ENCODE results near the gene COG6. TPM values are rescaled to one million over a fixed set of nuclear protein-coding genes. Genes with fewer than 3 reads are reported as not detected.

Gene COG6
- total RNA-seq (10 to 100 TPM; 47.8 to 50.7 TPM), polyA plus RNA-seq (ENCODE audit: insufficient read depth, low read depth, low replicate concordance) (32.0 TPM)
- long read RNA-seq, donor 1, partial matches to known transcripts: 0 of 3 reads
- long read RNA-seq, donor 1, other reads (novel, unspliced or antisense): 0 of 3 reads
- long read RNA-seq, donor 2, partial matches to known transcripts: 0 of 4 reads
- long read RNA-seq, donor 2, other reads (novel, unspliced or antisense): 0 of 4 reads

- H3K27me3 ChIP-seq: no peaks in the 10 kb centered on the region
- TF ChIP-seq CTCF (IDR thresholded peaks at IDR 0.05) (peak in 1 of 3 experiments; percentile 15), POLR2A (IDR thresholded peaks at IDR 0.05) (no peak)
- 0 to 1% methylated on average over 33 to 49 of the region's 59 CpGs for WGBS, 2 donors
- peaks cover 6% of the 10 kb centered on the region for H3K4me1 ChIP-seq
- intact Hi-C loops (cut with DNase I; ENCODE audit: low total_unique reads): no loop called here
- H3K36me3 ChIP-seq (ENCODE audit: low read depth, missing control alignments): no peaks in the 10 kb centered on the region
- H3K4me3 ChIP-seq: peak within 1 kb of the TSS; percentile 84 to 97
- H3K27ac ChIP-seq: peak within 1 kb of the TSS; percentile 61 to 79
- no peaks in the 10 kb centered on the region for H3K9me3 ChIP-seq
- DNase-seq: peak; percentile 93
Observed at GRCh38 chr13:39655569-39656324, at the start of gene COG6. Gene COG6 (plus strand): TSS chr13:39655662. CDS start chr13:39655727, 65 bp downstream.

GRCh38 chr13:39605677-39606320, 49.7 kb upstream of the COG6 start:
- TF ChIP-seq CTCF (IDR thresholded peaks at IDR 0.05) (no peak), POLR2A (IDR thresholded peaks at IDR 0.05) (no peak)
- no peak for DNase-seq
- WGBS, 2 donors: 89 to 92% methylated on average over 3 of the region's 3 CpGs
- Histone ChIP-seq H3K4me1 (peaks cover 5% of the 10 kb centered on the region), H3K27me3 (no peaks in the 10 kb centered on the region), H3K9me3 (no peaks in the 10 kb centered on the region), H3K27ac (no peak overlapping the region), H3K4me3 (no peak overlapping the region), H3K36me3 (ENCODE audit: low read depth, missing control alignments) (no peaks in the 10 kb centered on the region)
- intact Hi-C loops (cut with DNase I; ENCODE audit: low total_unique reads): no loop called here

GRCh38 chr13:39607876-39608275, 47.6 kb upstream of the COG6 start:
- Histone ChIP-seq H3K4me1 (peaks cover 5% of the 10 kb centered on the region), H3K27ac (no peak overlapping the region), H3K4me3 (no peak overlapping the region), H3K9me3 (no peaks in the 10 kb centered on the region), H3K36me3 (ENCODE audit: low read depth, missing control alignments) (no peaks in the 10 kb centered on the region), H3K27me3 (no peaks in the 10 kb centered on the region)
- intact Hi-C loops (cut with DNase I; ENCODE audit: low total_unique reads): no loop called here
- TF ChIP-seq CTCF (IDR thresholded peaks at IDR 0.05): no peak
- TF ChIP-seq POLR2A (IDR thresholded peaks at IDR 0.05): no peak
- no peak for DNase-seq
- 88 to 94% methylated on average over 4 of the region's 4 CpGs for WGBS, 2 donors

GRCh38 chr13:39612023-39612637, 43.3 kb upstream of the COG6 start:
- Histone ChIP-seq H3K9me3 (no peaks in the 10 kb centered on the region), H3K36me3 (ENCODE audit: low read depth, missing control alignments) (no peaks in the 10 kb centered on the region), H3K27ac (no peak overlapping the region), H3K27me3 (no peaks in the 10 kb centered on the region), H3K4me1 (no peaks in the 10 kb centered on the region), H3K4me3 (no peak overlapping the region)
- TF ChIP-seq POLR2A (IDR thresholded peaks at IDR 0.05) (no peak), CTCF (IDR thresholded peaks at IDR 0.05) (peak; percentile 88 to 93 (median 92))
- DNase-seq: peak; percentile 94
- intact Hi-C loops (cut with DNase I; ENCODE audit: low total_unique reads): loop anchor here (5.0 kb wide), 1 partner anchor 465 kb away; no protein-coding TSS in a partner anchor
- WGBS, 2 donors: 66 to 68% methylated on average over 5 of the region's 5 CpGs

Measured in testis (tissue), 5 donors.